Vagina (tissue), 2 donors: Measurements from ENCODE around the gene HCN1.

Experiments used
- CTCF ChIP-seq, 3 experiments: fragments of 450-650 bp in 2 of 3; fragments of 200-600 bp in 1 of 3; sonication (generic) in 1 of 3; IDR thresholded peaks; one replicate each; pipeline ENCODE4 v1.5.1; 2017 to 2019; ENCODE audit warnings: antibody characterized with exemption in 3 of 3, mild to moderate bottlenecking in 2 of 3, moderate library complexity in 2 of 3
- POLR2AphosphoS5 ChIP-seq, 2 donors: sonication (generic); formaldehyde crosslinking; IDR thresholded peaks; one replicate each; pipeline ENCODE4 v1.9.0; 2017; ENCODE audit warnings: antibody characterized with exemption in 2 of 2, mild to moderate bottlenecking in 2 of 2, low read depth in 1 of 2; ENCODE audit not compliant: insufficient read depth in 1 of 2

- no peak for TF ChIP-seq CTCF (IDR thresholded peaks at IDR 0.05)
- TF ChIP-seq POLR2AphosphoS5 (IDR thresholded peaks at IDR 0.05; ENCODE audit: insufficient read depth in 1 of 2, low read depth in 1 of 2) = no peak
These were observed 360.2 kb downstream of the HCN1 start for GRCh38 chr5:45335978-45336377.
